K562 (cell line): ENCODE measurements around the gene NOTCH1. TPM values are rescaled to one million over a fixed set of nuclear protein-coding genes. Genes with fewer than 3 reads are reported as not detected.

Experiments used
- ATAC-seq: fragments of 200-7000 bp; cut with Tn5 transposase; 3 replicates; pipeline ENCODE4 v1.9.1; 2020; ENCODE audit warnings: moderate library complexity
- BruUV-seq: library from RNA; stranded (reverse); fragments of 400-500 nt; replicated peaks from 2 replicates; lab custom pipeline; 2021; lab: Mats Ljungman, UMichigan
- CTCF ChIA-PET: fragments of 300-600 bp; formaldehyde crosslinking; extraction: SDS; loops from one replicate; lab custom pipeline; 2021; ENCODE audit warnings: low intra/inter-chr PET ratio; lab: Yijun Ruan, JAX
- POLR2A ChIA-PET: fragments of 300-600, 350-650 bp; sonication (Branson Sonifier 250); formaldehyde crosslinking; extraction: SDS; loops from one replicate; lab custom pipeline; 2021; ENCODE audit warnings: antibody characterized with exemption, inconsistent platforms; lab: Yijun Ruan, JAX
- DNase-seq, 4 experiments: peaks; one replicate each; pipeline versions ENCODE4 v3.0.0 to v3.0.0-alpha.2; 2011 to 2018; ENCODE audit warnings: low spot score in 3 of 4, mixed read lengths in 3 of 4; ENCODE audit errors: extremely low read depth in 1 of 4
- FAIRE-seq: peaks from 2 replicates; lab custom pipeline; 2011; peaks lifted over from hg19 to GRCh38; lab: Jason Lieb, UNC
- H2AFZ ChIP-seq: 2 replicates; pipeline ENCODE4 v1.6.0; 2011; ENCODE audit warnings: low read depth, low read length, control low read depth, inconsistent platforms
- H3K27ac ChIP-seq: fragments of 200-600 bp; 3 replicates; pipeline ENCODE4 v1.8.0; 2011; ENCODE audit warnings: low read depth, mild to moderate bottlenecking, control low read depth, inconsistent platforms, low read length, moderate library complexity, mixed read lengths; ENCODE audit errors: extremely low read depth
- H3K27me3 ChIP-seq, 2 experiments: fragments of 300-600 bp in 1 of 2; 2 replicates in 1 of 2; 3 replicates in 1 of 2; pipeline versions ENCODE4 v1.6.0 to v1.8.0; 2011; ENCODE audit warnings: inconsistent platforms in 2 of 2, low read length in 2 of 2, mild to moderate bottlenecking in 1 of 2, mixed read lengths in 1 of 2, moderate library complexity in 1 of 2; ENCODE audit not compliant: control insufficient read depth in 2 of 2, insufficient read depth in 2 of 2
- H3K36me3 ChIP-seq: fragments of 300-600 bp; 3 replicates; pipeline ENCODE4 v1.8.0; 2011; ENCODE audit warnings: mild to moderate bottlenecking, low read length, inconsistent platforms; ENCODE audit not compliant: control insufficient read depth, insufficient read depth
- H3K4me1 ChIP-seq, 2 experiments: fragments of 200-600 bp in 1 of 2; replicated peaks in 1 of 2; 2 replicates in 1 of 2; 3 replicates in 1 of 2; pipeline versions ENCODE4 v1.5.1 to v1.8.0; 2011; ENCODE audit warnings: inconsistent platforms in 2 of 2, low read length in 2 of 2, mild to moderate bottlenecking in 1 of 2, mixed read lengths in 1 of 2, moderate library complexity in 1 of 2; ENCODE audit not compliant: control insufficient read depth in 2 of 2, insufficient read depth in 2 of 2
- H3K4me2 ChIP-seq: 2 replicates; pipeline ENCODE4 v1.6.1; 2011; ENCODE audit warnings: low read length, control low read depth, inconsistent platforms, mixed read lengths; ENCODE audit not compliant: insufficient read depth
- H3K4me3 ChIP-seq: fragments of 200-600 bp; sonication (generic), shearing (Covaris generic); 2 replicates; pipeline ENCODE4 v1.5.1; 2016; ENCODE audit warnings: control low read depth, inconsistent platforms
- H3K79me2 ChIP-seq: fragments of 200-600 bp; 3 replicates; pipeline ENCODE4 v1.8.0; 2011; ENCODE audit warnings: low read length, inconsistent platforms; ENCODE audit not compliant: control insufficient read depth, insufficient read depth
- H3K9ac ChIP-seq, 2 experiments: 2 replicates each; pipeline versions ENCODE4 v1.6.0 to v1.6.1; 2011; ENCODE audit warnings: low read depth in 2 of 2, low read length in 2 of 2, control low read depth in 1 of 2, inconsistent platforms in 1 of 2, mild to moderate bottlenecking in 1 of 2, mixed read lengths in 1 of 2; ENCODE audit not compliant: insufficient read depth in 1 of 2
- H3K9me1 ChIP-seq: one replicate; pipeline ENCODE4 v1.6.0; 2011; ENCODE audit warnings: inconsistent platforms, mild to moderate bottlenecking, low read length, moderate library complexity; ENCODE audit not compliant: control insufficient read depth, insufficient read depth
- H3K9me3 ChIP-seq: replicated peaks from 2 replicates; pipeline ENCODE4 v1.5.1; 2011; ENCODE audit warnings: low read depth, low read length, inconsistent platforms; ENCODE audit not compliant: control insufficient read depth, insufficient read depth
- H4K20me1 ChIP-seq: replicated peaks from 2 replicates; pipeline ENCODE4 v1.6.1; 2011; ENCODE audit warnings: low read length, inconsistent platforms, mixed read lengths; ENCODE audit not compliant: control insufficient read depth, insufficient read depth
- ZFX ChIP-seq: sonication (generic); formaldehyde crosslinking; IDR thresholded peaks from 2 replicates; pipeline ENCODE4 v1.8.0; 2022; ENCODE audit warnings: mild to moderate bottlenecking, missing genetic modification reagents, moderate library complexity
- WGBS: fragments of 100-300 bp; shearing (Covaris generic); methylation state at CpG from one replicate; pipeline ENCODE4 v1.1.6; 2016; ENCODE audit warnings: low coverage, mixed read lengths; ENCODE audit not compliant: insufficient coverage; ENCODE audit errors: missing lambda C conversion rate; 5-methylcytosine and 5-hydroxymethylcytosine counted together
- in situ Hi-C: fragments of 300-500 bp; cut with MboI; formaldehyde crosslinking; loops from 4 replicates; pipeline ENCODE4 v1.15.0; 2018; ENCODE audit warnings: inconsistent platforms, mixed read lengths
- intact Hi-C: fragments of 100-400 bp; cut with micrococcal nuclease; formaldehyde crosslinking; loops from 2 replicates; pipeline ENCODE4 v1.14.2; 2022
- polyA plus RNA-seq, 8 experiments: library from polyadenylated mRNA; depleted of rRNA in 4 of 8; stranded (reverse) in 5 of 8; unstranded in 3 of 8; fragments of >200 nt; fragmentation: Nextera tagmentation in 2 of 8; fragmentation: Illumina TruSeq in 1 of 8; extraction: Ambion mirVana in 2 of 8; extraction: Trizol in 1 of 8; gene quantifications; 2 replicates each; pipeline versions ENCODE4 v1.2.1 to v1.2.3, GENCODE V29; 2011 to 2014; ENCODE audit warnings: inconsistent platforms in 1 of 8, missing spikeins in 1 of 8
- total RNA-seq, 7 experiments: library from RNA; depleted of rRNA in 6 of 7; stranded (reverse); fragments of >200 nt in 6 of 7; fragmentation: Illumina TruSeq in 2 of 7; extraction: Trizol in 2 of 7; gene quantifications; 2 replicates each; pipeline versions ENCODE4 v1.2.1 to v1.2.3, GENCODE V29; 2011 to 2021; ENCODE audit warnings: low replicate concordance in 1 of 7
- TF ChIP-seq, protein P1 (sequence below): sonication (generic); formaldehyde crosslinking; IDR thresholded peaks from 2 replicates; pipeline ENCODE4 v1.8.1; 2023; ENCODE audit warnings: mild to moderate bottlenecking, missing genetic modification reagents
- TF ChIP-seq, protein P2 (sequence below): fragments of 200-800 bp; sonication (Bioruptor generic); IDR thresholded peaks from 2 replicates; pipeline ENCODE4 v1.6.1; 2017; ENCODE audit warnings: missing genetic modification characterization, missing compliant biosample characterization

Gene NOTCH1
- total and polyA plus RNA-seq, 9 of the 15 experiments (the other 6 are each of a cell fraction or from before 2014, with no cell fraction given) = 0.03 to 31.4 (median 2.3) TPM

DNA sequence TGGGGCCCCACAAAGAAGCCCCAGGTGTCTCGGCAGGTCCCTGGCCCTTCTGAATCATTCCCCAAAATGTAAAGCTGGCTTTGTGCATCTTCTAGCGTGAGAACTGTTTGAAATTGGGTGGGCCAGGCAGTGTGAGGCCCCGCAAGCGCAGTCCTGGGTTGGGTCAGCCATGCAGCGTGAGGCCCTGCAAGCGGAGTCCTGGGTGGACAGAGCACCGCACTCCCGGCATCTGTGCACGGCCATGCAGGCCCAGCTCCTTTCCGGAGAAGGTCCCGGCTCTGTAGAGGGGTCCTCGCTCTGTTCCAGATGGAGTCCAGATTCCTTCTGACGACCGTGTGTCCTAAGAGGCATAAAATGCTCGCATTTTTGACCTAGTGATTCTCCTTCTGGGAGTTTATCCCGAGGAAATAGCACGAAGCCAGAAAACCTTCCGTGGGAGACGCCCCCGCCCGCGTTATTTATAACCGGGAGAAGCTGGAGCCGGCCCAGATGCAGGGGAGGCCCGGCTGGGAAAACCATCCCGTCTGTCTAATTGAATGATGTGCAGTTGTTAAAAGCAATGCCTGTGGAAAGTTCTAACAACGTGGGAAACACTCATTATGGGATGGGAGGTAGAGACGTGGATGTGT, 19.4 kb upstream of the NOTCH1 start:
- WGBS = 39% methylated on average over 23 of the region's 28 CpGs
- in situ Hi-C loops (no loop called here), intact Hi-C loops (no loop called here)
- TF ChIP-seq ZFX (CRISPR knock-in tag) = 0 out of 2 replicates have a peak, but pooled peaks have one; percentile 15
- TF ChIP-seq, protein P1, sequence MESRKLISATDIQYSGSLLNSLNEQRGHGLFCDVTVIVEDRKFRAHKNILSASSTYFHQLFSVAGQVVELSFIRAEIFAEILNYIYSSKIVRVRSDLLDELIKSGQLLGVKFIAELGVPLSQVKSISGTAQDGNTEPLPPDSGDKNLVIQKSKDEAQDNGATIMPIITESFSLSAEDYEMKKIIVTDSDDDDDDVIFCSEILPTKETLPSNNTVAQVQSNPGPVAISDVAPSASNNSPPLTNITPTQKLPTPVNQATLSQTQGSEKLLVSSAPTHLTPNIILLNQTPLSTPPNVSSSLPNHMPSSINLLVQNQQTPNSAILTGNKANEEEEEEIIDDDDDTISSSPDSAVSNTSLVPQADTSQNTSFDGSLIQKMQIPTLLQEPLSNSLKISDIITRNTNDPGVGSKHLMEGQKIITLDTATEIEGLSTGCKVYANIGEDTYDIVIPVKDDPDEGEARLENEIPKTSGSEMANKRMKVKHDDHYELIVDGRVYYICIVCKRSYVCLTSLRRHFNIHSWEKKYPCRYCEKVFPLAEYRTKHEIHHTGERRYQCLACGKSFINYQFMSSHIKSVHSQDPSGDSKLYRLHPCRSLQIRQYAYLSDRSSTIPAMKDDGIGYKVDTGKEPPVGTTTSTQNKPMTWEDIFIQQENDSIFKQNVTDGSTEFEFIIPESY = peak; percentile 19; the same call in 1 of the 2 replicates
- TF ChIP-seq, protein P2, sequence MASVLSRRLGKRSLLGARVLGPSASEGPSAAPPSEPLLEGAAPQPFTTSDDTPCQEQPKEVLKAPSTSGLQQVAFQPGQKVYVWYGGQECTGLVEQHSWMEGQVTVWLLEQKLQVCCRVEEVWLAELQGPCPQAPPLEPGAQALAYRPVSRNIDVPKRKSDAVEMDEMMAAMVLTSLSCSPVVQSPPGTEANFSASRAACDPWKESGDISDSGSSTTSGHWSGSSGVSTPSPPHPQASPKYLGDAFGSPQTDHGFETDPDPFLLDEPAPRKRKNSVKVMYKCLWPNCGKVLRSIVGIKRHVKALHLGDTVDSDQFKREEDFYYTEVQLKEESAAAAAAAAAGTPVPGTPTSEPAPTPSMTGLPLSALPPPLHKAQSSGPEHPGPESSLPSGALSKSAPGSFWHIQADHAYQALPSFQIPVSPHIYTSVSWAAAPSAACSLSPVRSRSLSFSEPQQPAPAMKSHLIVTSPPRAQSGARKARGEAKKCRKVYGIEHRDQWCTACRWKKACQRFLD = no peak
- Histone ChIP-seq H3K9ac (peak overlapping the region in 1 of 2 experiments; percentile 68; a peak in 2 of 4 replicates), H3K9me3 (no peaks in the 10 kb centered on the region; the same call in 1 of the 2 replicates), H3K27me3 (peaks cover 0 to 38% of the 10 kb centered on the region in 2 experiments; a peak in 3 of 5 replicates), H3K4me1 (peaks cover 6 to 62% of the 10 kb centered on the region in 2 experiments; a peak in 4 of 5 replicates), H3K36me3 (no peaks in the 10 kb centered on the region), H3K9me1 (no peaks in the 10 kb centered on the region), H2AFZ (no peak overlapping the region), H3K4me3 (no peak overlapping the region), H3K4me2 (no peak overlapping the region), H3K79me2 (no peaks in the 10 kb centered on the region), H3K27ac (no peak overlapping the region), H4K20me1 (0 out of 2 replicates have a peak, but pooled peaks cover 3% of the 10 kb centered on the region)
- ChIA-PET POLR2A (interaction anchor here (3.7 kb wide), 1 partner anchor 8 kb away, joined by 15 read pairs; no protein-coding TSS in a partner anchor), CTCF (no interaction called here)
- no peak for DNase-seq
- no peak for ATAC-seq
- BruUV-seq = no TSS peak
- no peak for FAIRE-seq
